Stimulated activated CD4-positive, alpha-beta T cell treated with anti-CD3 and anti-CD28 coated beads, Interleukin-15, amount 100 ng/mL, for 24 hours (primary cell): ENCODE results near the gene FXYD4.
A peak's percentile ranks its signal among the peaks of the same experiment; 100 is the strongest.

Experiments used
- DNase-seq: peaks from one replicate; pipeline ENCODE4 v3.0.0-alpha.2; 2020

The FXYD4 gene

DNA sequence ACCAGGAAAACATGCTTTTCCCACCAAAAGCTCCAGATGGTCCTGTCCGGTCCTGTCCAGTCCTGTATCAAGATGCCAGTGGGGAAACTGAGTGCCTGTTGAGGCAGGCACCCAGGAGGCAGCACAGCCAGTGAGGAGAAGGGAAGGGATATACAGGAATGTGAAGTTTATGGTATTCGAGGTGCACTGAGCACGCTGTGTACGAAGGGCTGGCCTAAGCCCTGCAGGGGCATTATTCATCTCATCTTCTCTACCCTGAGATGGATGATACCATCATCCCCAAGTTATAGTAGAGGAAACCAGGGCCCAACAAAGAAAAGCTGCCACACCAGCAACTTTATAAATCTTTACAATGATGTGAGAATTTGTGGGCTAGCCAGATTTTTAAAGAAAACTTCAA, 23.4 kb upstream of the FXYD4 start:
- DNase-seq: no peak

DNA sequence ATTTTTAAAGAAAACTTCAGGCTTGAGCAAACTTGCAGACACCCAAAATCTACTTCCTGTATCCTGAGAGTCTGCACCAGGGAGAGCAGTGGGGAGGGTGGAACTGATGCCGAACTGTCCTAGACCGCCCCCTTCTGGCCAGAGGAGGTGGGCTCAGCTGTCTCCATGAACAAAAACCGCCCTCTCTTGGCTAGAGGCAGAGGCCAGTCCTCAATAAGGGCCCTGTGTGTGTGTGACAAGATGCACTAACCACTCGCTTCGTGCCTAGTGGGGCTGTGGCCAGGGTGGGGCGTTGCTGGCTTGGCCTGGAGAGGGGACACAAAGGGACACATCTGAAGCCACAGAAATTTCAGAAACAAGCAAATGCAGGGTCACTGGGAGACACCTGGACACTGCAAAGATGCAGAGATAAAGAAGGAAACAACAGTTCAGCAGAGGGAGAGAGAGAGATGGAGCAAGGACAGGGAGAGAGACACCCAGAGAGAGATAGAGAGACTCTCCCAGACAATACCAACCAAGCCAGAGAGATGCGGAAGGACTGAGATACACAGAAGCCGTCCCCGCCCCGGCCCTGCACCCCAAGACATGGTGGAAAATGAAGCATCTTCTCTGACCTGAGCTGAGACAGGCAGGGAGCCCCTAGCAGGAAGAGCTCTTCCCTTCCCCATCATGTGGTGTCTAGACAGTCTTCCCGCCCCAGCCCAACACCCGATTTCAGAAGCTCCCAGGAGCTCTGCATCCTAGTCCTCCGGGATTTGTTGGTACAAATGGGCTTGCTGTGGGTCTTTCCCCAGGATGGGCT, 22.7 kb upstream of the FXYD4 start:
- peak; percentile 90 for DNase-seq

DNA sequence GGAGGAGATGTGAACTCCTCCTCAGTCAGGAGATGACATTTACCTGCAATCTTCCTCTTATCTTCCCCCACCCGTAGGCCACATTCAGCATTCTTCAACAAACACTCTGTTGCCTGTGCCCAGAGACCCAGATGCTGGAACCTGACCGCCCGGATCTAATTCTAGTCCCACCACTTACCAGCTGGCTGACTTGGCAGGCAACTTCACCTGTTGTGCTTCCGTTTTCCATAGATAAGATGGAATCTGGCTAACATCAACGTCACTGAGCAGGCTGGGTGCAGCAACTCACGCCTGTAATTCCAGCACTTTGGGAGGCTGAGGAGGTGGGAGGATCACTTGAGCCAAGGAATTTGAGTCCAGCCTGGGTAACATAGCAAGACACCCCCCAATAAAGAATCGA, 21.3 kb upstream of the FXYD4 start:
- no peak for DNase-seq

DNA sequence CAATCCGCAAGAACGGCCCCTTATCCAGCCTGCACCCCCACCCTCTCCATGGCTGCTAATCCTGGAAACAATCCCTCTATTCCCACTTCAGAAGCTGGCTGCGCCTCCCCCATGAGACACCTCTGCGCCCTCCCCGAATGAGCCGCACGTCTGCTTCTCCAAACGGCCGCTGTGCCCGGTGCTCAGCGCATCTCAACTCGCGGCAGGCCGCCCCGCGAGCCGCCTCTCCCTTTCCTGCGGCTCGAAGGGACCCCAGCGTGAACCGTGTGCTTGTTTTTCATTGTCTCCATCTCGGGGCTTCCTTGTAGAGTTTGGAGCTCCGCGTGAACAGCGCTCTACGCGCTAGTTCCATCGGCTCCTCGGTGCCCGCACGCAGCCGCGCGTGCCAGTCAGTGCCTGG, 20.8 kb upstream of the FXYD4 start:
- DNase-seq: no peak

DNA sequence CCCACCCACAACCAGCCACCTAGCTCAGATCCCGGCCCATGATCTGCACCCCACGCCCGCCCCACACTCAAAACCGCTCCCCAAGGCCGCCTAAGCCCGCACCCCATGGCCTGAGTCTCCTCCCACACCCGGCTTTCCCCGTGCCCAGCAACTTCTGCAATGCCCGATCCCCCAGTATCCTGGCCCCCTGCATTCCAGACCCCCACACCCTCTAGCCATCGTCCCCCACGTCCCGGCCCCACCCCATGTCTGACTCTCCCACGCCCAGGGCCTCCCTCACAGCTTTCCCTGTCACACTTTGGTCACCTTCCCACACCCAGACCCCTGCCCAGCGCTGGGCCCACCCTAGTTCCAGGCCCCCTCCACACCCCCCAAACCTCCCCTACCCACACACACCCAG, 20.1 kb upstream of the FXYD4 start:
- no peak for DNase-seq

DNA sequence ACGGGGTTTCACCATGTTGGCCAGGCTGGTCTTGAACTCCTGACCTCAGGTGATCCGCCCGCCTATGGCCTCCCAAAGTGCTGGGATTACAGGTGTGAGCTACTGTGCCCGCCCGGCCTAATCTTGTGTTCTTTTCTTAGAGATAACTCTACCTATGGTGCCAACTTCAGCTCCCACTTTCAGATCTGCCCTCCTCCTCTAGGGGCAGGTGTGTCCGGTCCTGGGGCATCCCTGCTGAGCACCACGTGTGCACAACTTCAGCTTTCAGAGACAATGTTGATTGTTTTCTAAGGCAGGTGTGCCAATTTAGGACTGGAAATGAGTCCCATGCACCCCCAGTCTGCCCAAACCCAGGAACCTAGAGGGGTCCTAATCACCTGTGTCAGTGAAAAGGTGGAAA, 18.5 kb upstream of the FXYD4 start:
- no peak for DNase-seq

DNA sequence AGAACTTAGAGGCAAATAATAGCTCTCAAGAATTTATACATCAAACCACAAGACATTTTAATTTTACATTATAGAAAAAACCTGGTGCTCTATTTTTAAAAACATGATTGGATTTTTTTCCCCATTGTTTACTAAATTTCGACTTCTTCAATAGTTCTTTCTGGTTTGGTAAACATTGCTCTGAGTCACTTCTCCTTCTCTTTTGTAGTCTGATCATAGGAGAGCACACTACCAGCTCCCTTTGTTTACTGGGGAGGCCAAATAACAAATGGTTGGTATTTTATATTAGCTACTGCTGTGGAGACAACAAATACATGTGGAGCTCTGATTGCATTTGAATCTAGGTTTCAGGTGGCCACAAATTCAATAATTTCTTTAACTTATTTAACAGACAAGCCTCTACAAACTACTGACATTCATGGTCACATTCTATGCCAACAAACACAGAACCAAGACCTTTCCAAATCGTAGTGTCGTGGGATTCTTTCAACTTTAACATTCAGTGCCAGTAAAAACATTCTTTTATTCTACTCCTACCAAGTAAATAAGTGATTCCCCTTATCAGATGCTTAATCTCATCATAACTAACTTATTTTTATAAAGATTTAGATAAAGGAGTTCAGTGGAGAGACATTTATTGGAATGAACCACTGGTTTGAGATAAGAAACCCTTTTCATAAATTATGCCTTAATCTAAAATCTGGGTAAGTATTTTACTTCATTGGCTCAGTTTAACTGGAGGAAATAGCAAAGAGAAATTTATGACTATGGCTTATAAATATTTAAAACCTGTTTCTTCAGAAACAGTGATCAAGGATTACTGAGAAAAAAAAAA, 17.7 kb upstream of the FXYD4 start:
- DNase-seq: no peak

DNA sequence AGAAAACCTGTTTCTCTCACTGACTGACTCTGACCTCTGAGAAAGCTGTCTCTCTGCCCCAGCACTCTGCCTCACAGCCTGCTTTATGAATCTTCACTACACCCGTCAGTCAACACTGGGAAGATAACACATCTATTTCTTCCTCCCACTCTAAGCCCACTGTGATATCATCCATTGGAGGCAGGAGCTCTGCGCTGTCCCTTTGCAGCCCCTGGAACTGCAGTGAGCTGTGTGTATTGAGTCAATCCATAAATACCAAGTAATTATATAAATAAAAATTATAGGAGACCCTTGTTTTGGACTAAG, 17.2 kb upstream of the FXYD4 start:
- no peak for DNase-seq

DNA sequence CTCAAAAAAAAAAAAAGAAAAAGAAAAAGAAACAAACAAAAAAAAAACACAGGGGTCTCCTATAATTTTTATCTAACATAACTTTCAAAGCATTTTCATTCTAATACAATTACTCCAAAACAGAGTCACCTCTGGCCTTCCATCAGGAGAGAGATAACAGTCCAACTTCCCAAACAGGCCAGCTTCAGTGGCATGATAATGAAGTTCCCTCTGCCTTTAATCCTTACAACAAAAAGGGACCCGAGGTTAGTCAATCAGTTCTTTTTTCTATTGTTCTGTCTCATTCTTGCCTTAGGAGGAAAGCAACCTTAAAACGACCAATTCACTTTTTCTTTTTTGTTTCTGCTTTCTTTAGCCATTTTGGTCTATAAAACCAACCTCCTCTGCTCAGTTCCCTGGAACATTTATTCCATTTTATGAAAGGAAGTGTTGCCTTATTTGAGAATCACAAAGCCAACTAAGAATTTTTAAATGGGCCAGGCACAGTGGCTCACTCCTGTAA, 16.5 kb upstream of the FXYD4 start:
- no peak for DNase-seq

DNA sequence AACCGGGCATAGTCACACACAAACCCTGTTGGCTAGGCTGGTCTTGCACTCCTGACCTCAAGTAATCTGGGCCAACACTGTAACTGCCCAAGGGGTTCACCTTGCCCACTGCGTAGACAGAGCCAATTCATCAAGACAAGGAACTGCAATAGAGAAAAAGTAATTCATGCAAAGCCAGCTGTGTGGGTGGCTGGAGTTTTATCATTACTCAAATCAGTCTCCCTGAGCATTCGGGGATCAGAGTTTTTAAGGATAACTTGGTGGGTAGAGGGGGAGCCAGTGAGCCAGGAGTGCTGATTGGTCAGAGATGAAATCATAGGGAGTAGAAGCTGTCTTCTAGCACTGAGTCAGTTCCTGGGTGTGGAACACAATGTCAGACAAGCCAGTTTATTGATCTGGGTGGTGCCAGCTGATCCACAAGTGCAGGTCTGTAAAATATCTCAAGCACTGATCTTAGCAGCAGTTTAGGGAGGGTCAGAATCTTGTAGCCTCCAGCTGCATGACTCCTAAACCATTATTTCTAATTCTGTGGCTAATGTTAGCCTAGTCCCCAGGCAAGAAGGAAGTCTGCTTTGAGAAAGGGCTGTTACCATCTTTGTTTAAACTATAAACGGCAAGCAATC, 15.6 kb upstream of the FXYD4 start:
- DNase-seq: peak; percentile 26

DNA sequence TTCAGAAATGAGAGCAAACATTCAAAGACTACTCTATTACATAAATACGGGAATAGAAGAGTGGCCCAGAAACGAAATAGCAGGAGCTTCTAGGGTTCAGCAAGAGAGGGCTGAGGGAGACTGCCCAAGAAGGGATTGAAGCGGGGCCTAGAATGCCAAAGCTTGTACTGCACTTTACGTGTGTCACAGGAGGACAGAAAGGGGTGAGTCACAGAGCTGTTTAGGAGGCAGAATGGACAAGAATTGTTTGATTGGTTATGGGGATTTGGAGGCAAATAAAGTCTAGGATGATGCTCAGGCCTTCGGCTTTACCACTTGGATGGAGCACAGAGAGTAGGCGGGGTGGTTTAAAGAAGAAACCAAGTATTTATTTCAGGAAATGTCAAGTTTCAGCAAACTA, 11.3 kb upstream of the FXYD4 start:
- no peak for DNase-seq

DNA sequence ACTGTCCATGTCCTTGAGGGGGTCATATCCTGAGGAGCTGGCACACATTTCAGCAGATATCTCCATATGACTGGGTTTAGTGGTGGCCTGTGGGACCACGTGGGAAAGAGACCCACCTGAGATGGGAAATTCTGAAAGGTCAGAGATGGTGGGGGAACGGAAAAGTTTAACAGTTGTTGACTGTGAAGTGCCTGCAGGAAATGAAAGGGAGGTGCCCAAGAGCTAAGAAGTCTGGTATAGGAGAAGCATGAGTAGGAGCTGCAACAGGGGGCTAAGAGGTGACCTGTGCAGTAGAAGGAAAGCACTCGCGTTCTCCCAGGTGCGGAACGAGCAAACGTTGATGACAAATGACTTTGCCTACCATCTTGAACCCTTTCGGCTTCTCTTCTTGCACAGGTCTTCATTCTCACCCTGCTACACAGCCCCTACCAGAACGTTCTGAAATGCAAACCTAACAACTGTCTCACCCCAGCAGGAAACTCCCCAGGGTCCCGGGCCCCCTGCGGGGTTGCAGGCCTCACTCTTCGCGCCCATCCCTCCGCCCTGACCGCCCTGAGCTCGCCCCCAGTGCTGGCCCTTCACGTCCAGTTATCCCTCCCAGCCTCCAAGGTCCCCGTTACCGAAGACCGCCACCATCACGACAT, 9.8 kb upstream of the FXYD4 start:
- DNase-seq: peak; percentile 44

DNA sequence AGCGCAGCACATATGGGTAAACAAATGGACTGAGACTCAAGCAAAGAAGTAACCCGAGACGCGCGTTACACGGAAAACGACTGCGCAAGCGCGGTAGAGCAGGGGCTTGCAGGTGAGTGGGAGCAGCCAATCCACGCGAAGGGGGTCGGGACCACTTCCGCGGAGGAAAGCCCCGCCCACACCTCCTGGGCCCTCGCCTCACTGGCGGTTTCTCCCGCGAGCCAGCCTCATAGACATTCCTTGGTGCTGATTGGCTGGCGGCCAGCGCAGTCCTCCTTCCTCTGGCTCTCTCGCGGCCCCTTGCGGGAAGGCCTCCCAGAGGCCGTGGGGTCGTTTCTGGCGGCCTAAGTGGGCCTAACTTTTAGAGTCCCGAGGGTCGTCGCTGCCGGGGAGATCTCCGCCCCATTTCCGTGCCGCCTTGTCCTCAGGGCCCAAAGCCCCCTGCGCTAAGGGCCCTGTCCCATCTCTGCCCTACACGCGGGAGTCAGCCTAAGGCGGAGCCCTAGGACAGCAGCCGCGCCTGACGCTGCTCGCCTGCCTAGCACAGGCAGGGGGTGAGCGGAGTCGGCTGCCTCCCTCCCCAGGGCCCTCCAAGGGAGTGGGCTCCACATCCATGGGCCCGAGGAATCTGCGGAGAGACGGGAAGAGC, 9.1 kb upstream of the FXYD4 start:
- peak; percentile 100 for DNase-seq

DNA sequence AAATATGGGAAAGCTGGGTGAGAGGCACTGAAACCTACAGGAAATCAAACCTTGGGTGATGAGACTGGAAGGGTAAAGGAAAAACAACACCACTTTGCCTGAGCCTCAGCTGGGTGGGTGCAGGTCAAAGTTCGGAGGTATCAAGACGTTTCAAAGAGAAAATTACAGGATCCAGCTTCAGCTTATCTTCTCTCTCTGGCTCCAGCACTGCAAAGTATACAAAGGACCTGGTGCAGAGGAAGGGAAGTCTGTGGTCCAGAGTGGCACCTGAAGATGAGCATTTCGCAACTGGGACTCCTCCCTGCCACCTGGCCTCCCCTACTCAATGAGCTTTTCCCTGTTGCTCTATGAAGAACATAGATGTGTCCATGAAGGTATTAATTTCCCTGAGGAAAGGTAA, 6.4 kb upstream of the FXYD4 start:
- no peak for DNase-seq

DNA sequence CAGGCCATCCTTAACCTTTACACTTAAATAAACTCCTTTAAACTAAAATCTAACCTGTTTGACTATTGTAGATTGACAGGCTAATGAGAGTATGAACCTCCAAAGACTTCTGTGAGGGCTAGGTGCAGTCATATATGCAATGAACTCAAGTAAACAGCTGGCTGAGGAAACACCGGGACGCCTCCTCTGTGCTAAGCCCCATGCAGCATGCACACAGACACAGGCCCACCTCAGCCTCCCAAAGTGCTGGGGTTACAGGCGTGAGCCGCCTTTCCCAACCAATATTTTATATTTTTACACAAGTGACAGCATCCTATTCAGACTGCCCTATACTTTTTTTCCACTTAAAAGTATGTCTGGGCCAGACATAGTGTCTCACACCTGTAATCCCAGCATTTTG, 1.5 kb upstream of the FXYD4 start:
- no peak for DNase-seq

DNA sequence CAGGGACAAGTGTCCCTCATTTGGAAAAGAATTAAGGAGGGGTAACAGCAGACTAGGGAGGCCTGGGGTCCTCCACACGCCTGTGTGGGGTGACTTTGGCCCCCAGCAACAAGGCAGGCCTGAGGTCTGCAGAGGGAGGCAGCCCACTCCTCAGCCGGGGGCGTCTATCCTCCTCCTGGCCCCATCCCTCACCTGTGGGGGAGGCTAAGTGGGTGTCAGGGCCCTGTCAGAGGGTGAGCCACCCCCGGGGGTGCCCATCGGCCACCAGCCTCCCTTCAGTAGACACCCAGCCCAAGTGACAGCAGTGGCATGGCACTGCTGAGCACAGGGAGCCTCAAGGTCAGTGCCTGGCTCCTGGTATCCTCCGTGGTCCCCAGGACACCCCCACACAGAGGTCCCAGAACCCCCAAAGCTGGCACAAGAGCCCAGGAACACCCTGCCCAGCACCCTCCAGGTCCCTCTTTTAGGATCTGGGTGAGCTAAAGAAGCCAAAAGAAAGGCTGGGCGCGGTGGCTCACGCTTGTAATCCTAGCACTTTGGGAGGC, 693 bp upstream of the FXYD4 start:
- DNase-seq: no peak

DNA sequence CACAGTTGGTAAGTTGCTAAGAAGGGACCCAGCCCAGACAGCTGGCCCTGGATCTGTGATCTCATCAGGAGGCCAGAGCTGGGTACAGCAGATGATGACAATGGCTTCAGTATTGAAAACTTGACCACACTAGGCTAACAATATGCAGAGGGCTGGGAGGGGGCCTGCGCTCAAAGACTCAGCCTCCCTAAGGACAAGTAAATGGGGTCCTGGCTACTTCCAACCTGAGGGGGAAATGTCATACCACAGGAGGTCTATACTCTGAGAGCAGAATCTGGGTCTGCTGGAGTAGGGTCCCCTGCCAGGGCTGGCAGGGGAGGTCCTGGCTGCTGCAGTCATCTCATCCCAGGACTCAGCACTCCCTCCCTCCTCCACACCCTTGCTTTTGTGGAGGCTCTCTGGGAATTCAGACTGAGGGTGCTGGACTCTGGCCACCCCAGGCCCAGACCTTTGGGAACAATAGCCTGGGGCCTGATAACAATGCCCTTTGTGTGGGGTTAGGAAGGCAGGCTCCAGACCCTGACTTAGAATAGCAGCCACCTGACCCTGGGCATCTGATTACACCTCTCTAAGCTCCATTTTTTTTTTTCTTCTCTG, 1.4 kb downstream of the FXYD4 start:
- no peak for DNase-seq

DNA sequence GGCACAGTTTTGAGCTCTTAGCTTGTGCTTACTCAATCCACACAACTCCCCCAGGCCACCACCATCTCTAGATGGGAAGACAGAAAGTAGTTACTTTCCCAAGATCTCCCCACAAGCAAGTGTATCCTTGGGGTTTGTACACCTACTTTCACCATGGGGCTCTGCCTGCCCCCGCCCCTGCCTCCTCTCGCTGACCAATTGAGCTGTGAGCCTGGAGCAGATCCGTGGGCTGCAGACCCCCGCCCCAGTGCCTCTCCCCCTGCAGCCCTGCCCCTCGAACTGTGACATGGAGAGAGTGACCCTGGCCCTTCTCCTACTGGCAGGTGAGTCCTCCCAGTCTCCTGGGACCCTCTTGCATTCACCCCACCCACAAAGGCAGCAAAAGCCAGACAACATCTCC, 2.0 kb downstream of the FXYD4 start:
- no peak for DNase-seq

DNA sequence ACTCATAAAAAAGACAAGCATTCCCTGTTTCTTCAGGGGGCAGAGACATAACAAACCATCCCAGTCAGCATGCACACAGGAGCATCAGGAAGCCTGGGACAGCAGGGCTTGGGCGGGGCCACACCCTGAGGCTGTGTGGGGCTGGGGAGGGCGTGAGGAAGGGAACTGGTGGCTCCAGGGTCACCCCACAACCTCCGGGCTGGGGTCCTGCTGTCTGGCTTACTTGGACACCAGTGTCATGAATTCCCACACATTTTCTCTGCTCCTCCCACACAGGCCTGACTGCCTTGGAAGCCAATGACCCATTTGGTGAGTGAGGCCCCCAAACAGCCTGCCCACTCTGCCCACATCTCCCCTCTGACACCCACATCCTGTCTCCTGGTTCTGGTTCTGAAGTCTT, 2.8 kb downstream of the FXYD4 start:
- no peak for DNase-seq

DNA sequence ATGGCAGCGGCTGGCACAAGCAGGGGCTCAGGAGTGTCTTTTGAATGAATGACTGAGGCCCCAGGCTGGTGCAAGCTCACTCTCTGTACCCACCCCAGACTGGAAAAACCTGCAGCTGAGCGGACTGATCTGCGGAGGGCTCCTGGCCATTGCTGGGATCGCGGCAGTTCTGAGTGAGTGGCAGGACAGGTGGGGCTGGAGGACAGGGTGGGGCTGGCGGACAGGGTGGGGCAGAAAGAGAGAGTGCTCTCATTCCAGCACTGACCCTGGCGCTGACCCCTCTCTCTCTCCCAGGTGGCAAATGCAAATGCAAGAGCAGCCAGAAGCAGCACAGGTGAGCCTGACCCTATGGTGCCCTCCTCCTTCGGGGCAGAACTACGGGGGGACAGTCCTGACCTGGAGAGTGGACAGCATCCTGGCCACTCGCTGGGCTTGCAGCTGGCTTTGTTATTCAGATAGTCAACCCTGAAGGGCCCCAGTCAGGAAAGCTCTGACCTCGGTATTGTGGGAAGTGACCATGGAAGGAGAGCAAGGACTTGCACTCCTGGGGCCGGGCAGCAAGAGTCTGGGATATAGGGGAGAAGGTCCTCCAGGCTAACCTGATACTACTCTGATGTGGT, 4.1 kb downstream of the FXYD4 start:
- DNase-seq: no peak

DNA sequence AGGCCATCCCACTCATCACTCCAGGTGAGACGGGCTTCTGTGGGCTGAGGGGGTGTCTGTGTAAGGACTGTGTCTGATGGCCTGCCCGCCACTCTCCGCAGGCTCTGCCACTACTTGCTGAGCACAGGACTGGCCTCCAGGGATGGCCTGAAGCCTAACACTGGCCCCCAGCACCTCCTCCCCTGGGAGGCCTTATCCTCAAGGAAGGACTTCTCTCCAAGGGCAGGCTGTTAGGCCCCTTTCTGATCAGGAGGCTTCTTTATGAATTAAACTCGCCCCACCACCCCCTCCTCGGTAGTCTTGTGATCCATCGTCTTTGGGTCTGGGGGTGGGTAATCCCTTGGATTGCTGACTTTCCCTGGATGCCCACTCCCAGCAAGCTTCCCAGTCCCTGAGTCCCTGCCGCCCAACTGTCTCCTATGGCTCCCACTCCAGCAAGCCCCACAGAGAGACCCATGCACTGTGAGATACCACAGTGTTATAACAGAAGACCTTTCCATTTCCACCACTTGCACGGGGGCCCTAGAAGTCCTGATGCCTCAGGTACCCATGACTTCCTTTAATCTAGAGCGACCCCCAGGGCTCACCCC, 4.7 kb downstream of the FXYD4 start:
- no peak for DNase-seq
